ENCODE results near the gene ZNF57. TPM values are rescaled to one million over a fixed set of nuclear protein-coding genes. Genes with fewer than 3 reads are reported as not detected.

The ZNF57 gene
- total and polyA plus RNA-seq, 2 of the 13 experiments (the other 11 are each of a cell fraction or from before 2014, with no cell fraction given): 6.6 to 17.5 TPM

DNA sequence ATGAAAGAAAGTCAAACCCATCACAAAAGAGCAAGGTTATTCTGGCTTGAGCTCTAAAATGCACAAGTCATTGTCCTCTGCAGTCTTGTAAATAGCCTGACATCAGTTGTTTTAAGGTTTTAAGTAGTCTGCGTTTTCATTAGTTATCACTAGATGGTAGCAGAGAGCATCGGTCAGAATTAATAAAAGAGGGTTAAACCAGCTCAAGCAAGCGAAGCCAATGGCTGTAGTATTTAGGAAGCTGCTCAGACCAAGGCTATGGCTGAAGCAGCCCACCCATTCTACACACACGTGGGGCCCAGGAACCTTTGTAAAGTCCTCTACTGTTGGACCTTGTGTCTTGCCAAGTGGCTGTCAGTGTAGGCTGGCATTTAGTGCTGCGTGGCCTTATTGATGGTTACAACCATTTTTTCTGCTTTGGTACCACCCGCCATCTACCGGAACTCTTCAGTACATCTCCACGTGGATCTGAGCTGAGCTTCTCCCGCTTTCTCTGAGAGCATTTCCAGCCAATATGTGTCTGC is 13.3 kb upstream of the ZNF57 start (continued):
- TF ChIP-seq, protein P1, sequence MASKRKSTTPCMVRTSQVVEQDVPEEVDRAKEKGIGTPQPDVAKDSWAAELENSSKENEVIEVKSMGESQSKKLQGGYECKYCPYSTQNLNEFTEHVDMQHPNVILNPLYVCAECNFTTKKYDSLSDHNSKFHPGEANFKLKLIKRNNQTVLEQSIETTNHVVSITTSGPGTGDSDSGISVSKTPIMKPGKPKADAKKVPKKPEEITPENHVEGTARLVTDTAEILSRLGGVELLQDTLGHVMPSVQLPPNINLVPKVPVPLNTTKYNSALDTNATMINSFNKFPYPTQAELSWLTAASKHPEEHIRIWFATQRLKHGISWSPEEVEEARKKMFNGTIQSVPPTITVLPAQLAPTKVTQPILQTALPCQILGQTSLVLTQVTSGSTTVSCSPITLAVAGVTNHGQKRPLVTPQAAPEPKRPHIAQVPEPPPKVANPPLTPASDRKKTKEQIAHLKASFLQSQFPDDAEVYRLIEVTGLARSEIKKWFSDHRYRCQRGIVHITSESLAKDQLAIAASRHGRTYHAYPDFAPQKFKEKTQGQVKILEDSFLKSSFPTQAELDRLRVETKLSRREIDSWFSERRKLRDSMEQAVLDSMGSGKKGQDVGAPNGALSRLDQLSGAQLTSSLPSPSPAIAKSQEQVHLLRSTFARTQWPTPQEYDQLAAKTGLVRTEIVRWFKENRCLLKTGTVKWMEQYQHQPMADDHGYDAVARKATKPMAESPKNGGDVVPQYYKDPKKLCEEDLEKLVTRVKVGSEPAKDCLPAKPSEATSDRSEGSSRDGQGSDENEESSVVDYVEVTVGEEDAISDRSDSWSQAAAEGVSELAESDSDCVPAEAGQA (IDR thresholded peaks at IDR 0.05; ENCODE audit: low read depth): no peak
- TF ChIP-seq, protein P1 (CRISPR knock-in tag; IDR thresholded peaks at IDR 0.05; ENCODE audit: borderline replicate concordance): no peak
- TF ChIP-seq ZNF724P (CRISPR knock-in tag; IDR thresholded peaks at IDR 0.05; ENCODE audit: borderline replicate concordance): 0 out of 2 replicates have a peak, but pooled peaks have one; percentile 41
- TF ChIP-seq ZNF256 (CRISPR knock-in tag; conservative IDR thresholded peaks at IDR 0.05): 0 out of 2 replicates have a peak, but pooled peaks have one; percentile 50
- TF ChIP-seq KDM2A (CRISPR knock-in tag; IDR thresholded peaks at IDR 0.05; ENCODE audit: borderline replicate concordance, low read depth): 0 out of 2 replicates have a peak, but pooled peaks have one; percentile 21
- peak; percentile 57; the same call in 1 of the 2 replicates for TF ChIP-seq SMC3 (IDR thresholded peaks at IDR 0.05; ENCODE audit: low read length)
- TF ChIP-seq ZNF878 (CRISPR knock-in tag; IDR thresholded peaks at IDR 0.05): no peak
- TF ChIP-seq MED1 (CRISPR knock-in tag; IDR thresholded peaks at IDR 0.05): 0 out of 2 replicates have a peak, but pooled peaks have one; percentile 26
- TF ChIP-seq RAD21 (CRISPR knock-in tag; IDR thresholded peaks at IDR 0.05): peak; percentile 52
- TF ChIP-seq ERF (CRISPR knock-in tag; IDR thresholded peaks at IDR 0.05): peak; percentile 34; the same call in 1 of the 2 replicates
- no peak for TF ChIP-seq SYNCRIP (IDR thresholded peaks at IDR 0.05; ENCODE audit: insufficient read depth, low read depth, low read length)
- peak; percentile 17; the same call in 1 of the 2 replicates for TF ChIP-seq IRF2 (CRISPR knock-in tag; IDR thresholded peaks at IDR 0.05)
- 0 out of 2 replicates have a peak, but pooled peaks have one; percentile 42 for TF ChIP-seq SATB2 (CRISPR knock-in tag; IDR thresholded peaks at IDR 0.05)
- TF ChIP-seq SKI (IDR thresholded peaks at IDR 0.05; ENCODE audit: partially characterized antibody): no peak
- TF ChIP-seq ZNF17 (CRISPR knock-in tag; IDR thresholded peaks at IDR 0.05): no peak
- no peak for TF ChIP-seq NR2F1 (CRISPR knock-in tag; IDR thresholded peaks at IDR 0.05)
- no peak for TF ChIP-seq CREB1 (IDR thresholded peaks at IDR 0.05)
- TF ChIP-seq CREB1 (CRISPR knock-in tag; IDR thresholded peaks at IDR 0.05): 0 out of 2 replicates have a peak, but pooled peaks have one; percentile 34
- peak; percentile 27; the same call in 1 of the 2 replicates for TF ChIP-seq MAFF (IDR thresholded peaks at IDR 0.05; ENCODE audit: low read depth, low read length)
- TF ChIP-seq, protein P2, sequence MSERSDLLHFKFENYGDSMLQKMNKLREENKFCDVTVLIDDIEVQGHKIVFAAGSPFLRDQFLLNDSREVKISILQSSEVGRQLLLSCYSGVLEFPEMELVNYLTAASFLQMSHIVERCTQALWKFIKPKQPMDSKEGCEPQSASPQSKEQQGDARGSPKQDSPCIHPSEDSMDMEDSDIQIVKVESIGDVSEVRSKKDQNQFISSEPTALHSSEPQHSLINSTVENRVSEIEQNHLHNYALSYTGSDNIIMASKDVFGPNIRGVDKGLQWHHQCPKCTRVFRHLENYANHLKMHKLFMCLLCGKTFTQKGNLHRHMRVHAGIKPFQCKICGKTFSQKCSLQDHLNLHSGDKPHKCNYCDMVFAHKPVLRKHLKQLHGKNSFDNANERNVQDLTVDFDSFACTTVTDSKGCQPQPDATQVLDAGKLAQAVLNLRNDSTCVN (CRISPR knock-in tag; IDR thresholded peaks at IDR 0.05; ENCODE audit: borderline replicate concordance): 0 out of 2 replicates have a peak, but pooled peaks have one; percentile 21
- TF ChIP-seq, protein P3, sequence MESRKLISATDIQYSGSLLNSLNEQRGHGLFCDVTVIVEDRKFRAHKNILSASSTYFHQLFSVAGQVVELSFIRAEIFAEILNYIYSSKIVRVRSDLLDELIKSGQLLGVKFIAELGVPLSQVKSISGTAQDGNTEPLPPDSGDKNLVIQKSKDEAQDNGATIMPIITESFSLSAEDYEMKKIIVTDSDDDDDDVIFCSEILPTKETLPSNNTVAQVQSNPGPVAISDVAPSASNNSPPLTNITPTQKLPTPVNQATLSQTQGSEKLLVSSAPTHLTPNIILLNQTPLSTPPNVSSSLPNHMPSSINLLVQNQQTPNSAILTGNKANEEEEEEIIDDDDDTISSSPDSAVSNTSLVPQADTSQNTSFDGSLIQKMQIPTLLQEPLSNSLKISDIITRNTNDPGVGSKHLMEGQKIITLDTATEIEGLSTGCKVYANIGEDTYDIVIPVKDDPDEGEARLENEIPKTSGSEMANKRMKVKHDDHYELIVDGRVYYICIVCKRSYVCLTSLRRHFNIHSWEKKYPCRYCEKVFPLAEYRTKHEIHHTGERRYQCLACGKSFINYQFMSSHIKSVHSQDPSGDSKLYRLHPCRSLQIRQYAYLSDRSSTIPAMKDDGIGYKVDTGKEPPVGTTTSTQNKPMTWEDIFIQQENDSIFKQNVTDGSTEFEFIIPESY (CRISPR knock-in tag; IDR thresholded peaks at IDR 0.05): peak; percentile 14; the same call in 1 of the 2 replicates
- 0 out of 2 replicates have a peak, but pooled peaks have one; percentile 32 for TF ChIP-seq GATAD2A (CRISPR knock-in tag; IDR thresholded peaks at IDR 0.05)
- no peak for TF ChIP-seq ZNF816 (CRISPR knock-in tag; IDR thresholded peaks at IDR 0.05; ENCODE audit: borderline replicate concordance)
